Stimulated activated naive CD4-positive, alpha-beta T cell (primary cell): ENCODE measurements around the gene DPH7.
"Not testable (repeated sequence)": the region's sequence is repeated elsewhere in the genome, so short reads cannot be mapped to it uniquely, and the experiment has no call there.

Experiments used
- DNase-seq, 6 experiments: peaks; one replicate each; lab custom pipeline; 2025; lab: John Stamatoyannopoulos, UW

Gene DPH7

GRCh38 chr9:137519553-137519952 lies 59.2 kb downstream of the DPH7 start:
- DNase-seq: no peak

- not testable (repeated sequence) for DNase-seq
Measured at GRCh38 chr9:137518661-137519459, 59.9 kb downstream of the DPH7 start.

- DNase-seq: no peak
Measured at GRCh38 chr9:137516144-137516917, 62.4 kb downstream of the DPH7 start.

- DNase-seq: no peak
Measured at GRCh38 chr9:137515338-137515724, 63.4 kb downstream of the DPH7 start.

- no peak for DNase-seq
Measured at GRCh38 chr9:137514691-137515337, 63.9 kb downstream of the DPH7 start.

- not testable (repeated sequence) for DNase-seq
Measured at GRCh38 chr9:137513801-137514570, 64.7 kb downstream of the DPH7 start.

GRCh38 chr9:137513136-137513535 lies 65.6 kb downstream of the DPH7 start:
- not testable (repeated sequence) for DNase-seq

GRCh38 chr9:137511758-137512463 lies 66.8 kb downstream of the DPH7 start:
- no peak for DNase-seq

GRCh38 chr9:137511126-137511525 lies 67.6 kb downstream of the DPH7 start:
- not testable (repeated sequence) for DNase-seq

GRCh38 chr9:137509198-137509597 lies 69.5 kb downstream of the DPH7 start:
- DNase-seq: no peak

GRCh38 chr9:137506702-137507171 lies 72.0 kb downstream of the DPH7 start:
- no peak for DNase-seq

GRCh38 chr9:137506274-137506673 lies 72.5 kb downstream of the DPH7 start:
- DNase-seq: no peak

GRCh38 chr9:137505421-137506140 lies 73.1 kb downstream of the DPH7 start:
- no peak for DNase-seq
